Activated CD8-positive, alpha-beta memory T cell treated with anti-CD3 and anti-CD28 coated beads, Interleukin-2, amount 50 U/mL, for 1 hour (primary cell): ENCODE measurements around the gene IQSEC3.

ENCODE experiments used
- DNase-seq: peaks from one replicate; pipeline ENCODE4 v3.0.0-alpha.2; 2020; ENCODE audit errors: extremely low read depth

Gene IQSEC3

GRCh38 chr12:78981-79380 lies 12.4 kb downstream of the IQSEC3 start:
- DNase-seq = no peak

GRCh38 chr12:80681-81190 lies 14.2 kb downstream of the IQSEC3 start:
- no peak for DNase-seq

GRCh38 chr12:82740-83139 lies 16.2 kb downstream of the IQSEC3 start:
- no peak for DNase-seq

GRCh38 chr12:84056-84455 lies 17.5 kb downstream of the IQSEC3 start:
- no peak for DNase-seq

GRCh38 chr12:85191-85666 lies 18.7 kb downstream of the IQSEC3 start:
- no peak for DNase-seq

GRCh38 chr12:87315-87714 lies 20.7 kb downstream of the IQSEC3 start:
- DNase-seq = no peak

GRCh38 chr12:87856-88255 lies 21.3 kb downstream of the IQSEC3 start:
- no peak for DNase-seq

- no peak for DNase-seq
Measured at GRCh38 chr12:89653-90052, 23.1 kb downstream of the IQSEC3 start.

GRCh38 chr12:91213-91612 lies 24.6 kb downstream of the IQSEC3 start:
- no peak for DNase-seq

- no peak for DNase-seq
Measured at GRCh38 chr12:93266-94005, 26.9 kb downstream of the IQSEC3 start.

- no peak for DNase-seq
Measured at GRCh38 chr12:96543-96942, 30.0 kb downstream of the IQSEC3 start.

GRCh38 chr12:98924-99352 lies 32.4 kb downstream of the IQSEC3 start:
- DNase-seq = no peak

- DNase-seq = no peak
Measured at GRCh38 chr12:99605-100004, 33.0 kb downstream of the IQSEC3 start.

GRCh38 chr12:101969-102878 lies 35.7 kb downstream of the IQSEC3 start:
- DNase-seq = no peak

- DNase-seq = no peak
Measured at GRCh38 chr12:102879-103168, 36.3 kb downstream of the IQSEC3 start.

- DNase-seq = no peak
Measured at GRCh38 chr12:103169-103981, 36.8 kb downstream of the IQSEC3 start.

GRCh38 chr12:104551-105081 lies 38.0 kb downstream of the IQSEC3 start:
- no peak for DNase-seq

GRCh38 chr12:105696-106095 lies 39.1 kb downstream of the IQSEC3 start:
- DNase-seq = no peak

- no peak for DNase-seq
Measured at GRCh38 chr12:106118-106591, 39.6 kb downstream of the IQSEC3 start.

- no peak for DNase-seq
Measured at GRCh38 chr12:108594-108993, 42.0 kb downstream of the IQSEC3 start.

GRCh38 chr12:109446-109845 lies 42.9 kb downstream of the IQSEC3 start:
- no peak for DNase-seq

- no peak for DNase-seq
Measured at GRCh38 chr12:109872-110271, 43.3 kb downstream of the IQSEC3 start.
